Measurements from ENCODE around the gene CREB5.

GRCh38 chr7:28423918-28424514 lies 11.7 kb downstream of the CREB5 start:
- TF ChIP-seq POLR2AphosphoS5 (IDR thresholded peaks at IDR 0.05; ENCODE audit: low read depth, low read length) = no peak
- TF ChIP-seq SIN3A (IDR thresholded peaks at IDR 0.05; ENCODE audit: borderline replicate concordance, insufficient read depth, low read length) = no peak
